Calu3 (cell line): Measurements from ENCODE around the gene DRAXIN. TPM values are rescaled to one million over a fixed set of nuclear protein-coding genes. Genes with fewer than 3 reads are reported as not detected.

Source experiments
- BruUV-seq: library from RNA; stranded (reverse); fragments of 400-500 nt; replicated peaks from 2 replicates; lab custom pipeline; 2021; lab: Mats Ljungman, UMichigan
- CTCF ChIA-PET: fragments of 300-600 bp; sonication (Branson Sonifier 250); formaldehyde crosslinking; loops from one replicate; lab custom pipeline; 2022; ENCODE audit warnings: antibody characterized with exemption; lab: Charles Lee
- DNase-seq: peaks from one replicate; pipeline ENCODE4 v3.0.0; 2022
- H3K27ac Mint-ChIP-seq: one replicate; pipeline ENCODE4 v1.8.0; 2022; ENCODE audit warnings: mixed read lengths; ENCODE audit not compliant: unreplicated experiment
- H3K27me3 Mint-ChIP-seq: one replicate; pipeline ENCODE4 v1.8.0; 2022; ENCODE audit warnings: mixed read lengths; ENCODE audit not compliant: unreplicated experiment
- H3K36me3 Mint-ChIP-seq: one replicate; pipeline ENCODE4 v1.8.0; 2022; ENCODE audit warnings: mild to moderate bottlenecking, moderate library complexity, mixed read lengths; ENCODE audit not compliant: insufficient read depth, unreplicated experiment
- H3K4me1 Mint-ChIP-seq: one replicate; pipeline ENCODE4 v1.8.0; 2022; ENCODE audit warnings: mild to moderate bottlenecking, low read depth, mixed read lengths; ENCODE audit not compliant: unreplicated experiment
- H3K4me3 Mint-ChIP-seq: one replicate; pipeline ENCODE4 v1.8.0; 2022; ENCODE audit warnings: mild to moderate bottlenecking, low read depth, moderate library complexity, mixed read lengths; ENCODE audit not compliant: unreplicated experiment
- H3K9me3 Mint-ChIP-seq: one replicate; pipeline ENCODE4 v1.8.0; 2022; ENCODE audit warnings: low read depth, mixed read lengths; ENCODE audit not compliant: unreplicated experiment
- CTCF ChIP-seq: fragments of 200-600 bp; IDR thresholded peaks from one replicate; pipeline ENCODE4 v1.8.0; 2022; ENCODE audit warnings: antibody characterized with exemption; ENCODE audit not compliant: unreplicated experiment
- intact Hi-C: fragments of 100-400 bp; cut with micrococcal nuclease; formaldehyde crosslinking; loops from one replicate; pipeline ENCODE4 v1.10.0; 2022; ENCODE audit not compliant: unreplicated experiment
- total RNA-seq: library from RNA; stranded (reverse); gene quantifications from 2 replicates; pipeline ENCODE4 v1.2.3, GENCODE V29; 2022

The DRAXIN gene
- total RNA-seq, 1 experiment from 2014 or later: not detected

- Mint-ChIP-seq H3K4me3 (no peak overlapping the region), H3K4me1 (peaks cover 7% of the 10 kb centered on the region), H3K9me3 (no peaks in the 10 kb centered on the region), H3K27me3 (peaks cover 20% of the 10 kb centered on the region), H3K27ac (no peak overlapping the region), H3K36me3 (peaks cover 4% of the 10 kb centered on the region)
- DNase-seq: no peak
- TF ChIP-seq CTCF: no peak
- intact Hi-C loops: no loop called here
- CTCF ChIA-PET: no interaction called here
- no TSS peak for BruUV-seq
Measured at GRCh38 chr1:11704691-11705475, 13.4 kb downstream of the DRAXIN start.

- H3K4me3 Mint-ChIP-seq: no peak overlapping the region
- H3K9me3 Mint-ChIP-seq: no peaks in the 10 kb centered on the region
- no peak for DNase-seq
- H3K27ac Mint-ChIP-seq: no peak overlapping the region
- intact Hi-C loops: no loop called here
- peaks cover 20% of the 10 kb centered on the region for H3K27me3 Mint-ChIP-seq
- BruUV-seq: no TSS peak
- TF ChIP-seq CTCF: no peak
- peaks cover 7% of the 10 kb centered on the region for H3K4me1 Mint-ChIP-seq
- peaks cover 4% of the 10 kb centered on the region for H3K36me3 Mint-ChIP-seq
- CTCF ChIA-PET: no interaction called here
Measured at GRCh38 chr1:11705596-11705995, 14.1 kb downstream of the DRAXIN start.

GRCh38 chr1:11706292-11706691, 14.8 kb downstream of the DRAXIN start:
- H3K27ac Mint-ChIP-seq: no peak overlapping the region
- CTCF ChIA-PET: no interaction called here
- DNase-seq: no peak

GRCh38 chr1:11707621-11708276, 16.2 kb downstream of the DRAXIN start:
- no peak overlapping the region for H3K27ac Mint-ChIP-seq
- peak; percentile 56 for DNase-seq
- intact Hi-C loops: no loop called here
- no peaks in the 10 kb centered on the region for H3K9me3 Mint-ChIP-seq
- CTCF ChIA-PET: interaction anchor here (1.0 to 1.5 kb wide), 2 partner anchors 12 to 44 kb away, joined by 5 to 8 read pairs; partner anchors contain the start of gene FBXO6
- H3K4me1 Mint-ChIP-seq: peaks cover 7% of the 10 kb centered on the region
- no TSS peak for BruUV-seq
- no peak for TF ChIP-seq CTCF
- H3K36me3 Mint-ChIP-seq: peaks cover 4% of the 10 kb centered on the region
- peaks cover 30% of the 10 kb centered on the region for H3K27me3 Mint-ChIP-seq
- H3K4me3 Mint-ChIP-seq: no peak overlapping the region

More at GRCh38 chr1:11706292-11706691, 14.8 kb downstream of the DRAXIN start:
- peaks cover 20% of the 10 kb centered on the region for H3K27me3 Mint-ChIP-seq
- no peak overlapping the region for H3K4me3 Mint-ChIP-seq
- TF ChIP-seq CTCF: no peak
- peaks cover 7% of the 10 kb centered on the region for H3K4me1 Mint-ChIP-seq
- no TSS peak for BruUV-seq
- no peaks in the 10 kb centered on the region for H3K9me3 Mint-ChIP-seq
- intact Hi-C loops: no loop called here
- peaks cover 4% of the 10 kb centered on the region for H3K36me3 Mint-ChIP-seq
